ENCODE data around the gene UMPS.

UMPS gene

GRCh38 chr3:124773351-124774326, 43.4 kb downstream of the UMPS start:
- H2BK120ac ChIP-seq (ENCODE audit: low read depth, low read length) = peak overlapping the region; percentile 78
- H2BK15ac ChIP-seq (ENCODE audit: low read depth, poor library complexity, severe bottlenecking) = peak overlapping the region; percentile 94
- no peaks in the 10 kb centered on the region for H3K27me3 ChIP-seq (ENCODE audit: control insufficient read depth in 1 of 2, insufficient read depth in 1 of 2, low read length in 2 of 2)
- peaks cover 51% of the 10 kb centered on the region for H3K79me1 ChIP-seq (replicated peaks; ENCODE audit: low read length, poor library complexity, severe bottlenecking)
- WGBS = over 99% methylated on average over 16 of the region's 17 CpGs
- no peak overlapping the region for H3K23ac ChIP-seq (ENCODE audit: low read length in 2 of 2)
- peak overlapping the region; percentile 76 to 91 for H2BK12ac ChIP-seq (ENCODE audit: low read length in 2 of 2)
- no peaks in the 10 kb centered on the region for H3K9me3 ChIP-seq (ENCODE audit: control insufficient read depth, low read length)
- no peak for DNase-seq
- H3K27ac ChIP-seq (ENCODE audit: low read length, poor library complexity, severe bottlenecking) = peak overlapping the region; percentile 66
- peaks cover 51 to 73% of the 10 kb centered on the region in 2 experiments for H3K36me3 ChIP-seq (ENCODE audit: control insufficient read depth in 1 of 2, insufficient read depth in 2 of 2, low read depth in 1 of 2, low read length in 2 of 2)
- H3K4me2 ChIP-seq (ENCODE audit: low read length, poor library complexity, severe bottlenecking) = no peak overlapping the region
- peak overlapping the region in 1 of 2 experiments; percentile 61 for H3K14ac ChIP-seq (ENCODE audit: low read length in 2 of 2)
- H2AFZ ChIP-seq (ENCODE audit: low read depth, low read length) = no peak overlapping the region
- peak overlapping the region; percentile 77 for H4K91ac ChIP-seq (ENCODE audit: low read length)
- H3K4me1 ChIP-seq (ENCODE audit: control insufficient read depth, insufficient read depth, low read depth, low read length) = peaks cover 36% of the 10 kb centered on the region
- H3K9ac ChIP-seq (ENCODE audit: low read length) = peak overlapping the region; percentile 18
- H2BK5ac ChIP-seq (ENCODE audit: low read depth, low read length, poor library complexity, severe bottlenecking) = no peak overlapping the region
- H3K4me3 ChIP-seq (ENCODE audit: insufficient read depth in 1 of 2, low read depth in 1 of 2, low read length in 2 of 2) = no peak overlapping the region
- peak overlapping the region; percentile 92 to 94 for H3K18ac ChIP-seq (ENCODE audit: low read depth in 1 of 2, low read length in 2 of 2)
- H2AK5ac ChIP-seq (ENCODE audit: low read length, severe bottlenecking) = peak overlapping the region; percentile 100
- H3K4ac ChIP-seq (ENCODE audit: low read depth in 1 of 2, low read length in 2 of 2) = peak overlapping the region; percentile 55 to 87
- H4K8ac ChIP-seq (ENCODE audit: low read length) = peak overlapping the region; percentile 66

GRCh38 chr3:124774327-124774718, 44.1 kb downstream of the UMPS start:
- peak overlapping the region; percentile 13 to 94 for H3K18ac ChIP-seq (ENCODE audit: low read depth in 1 of 2, low read length in 2 of 2)
- H2BK5ac ChIP-seq (ENCODE audit: low read depth, low read length, poor library complexity, severe bottlenecking) = no peak overlapping the region
- H4K8ac ChIP-seq (ENCODE audit: low read length) = peak overlapping the region; percentile 78
- H2BK120ac ChIP-seq (ENCODE audit: low read depth, low read length) = peak overlapping the region; percentile 66
- DNase-seq = peak; percentile 53
- H2AK5ac ChIP-seq (ENCODE audit: low read length, severe bottlenecking) = no peak overlapping the region
- peak overlapping the region in 1 of 2 experiments; percentile 35 for H3K14ac ChIP-seq (ENCODE audit: low read length in 2 of 2)
- no peak overlapping the region for H3K4me3 ChIP-seq (ENCODE audit: insufficient read depth in 1 of 2, low read depth in 1 of 2, low read length in 2 of 2)
- H3K23ac ChIP-seq (ENCODE audit: low read length in 2 of 2) = no peak overlapping the region
- peaks cover 41% of the 10 kb centered on the region for H3K4me1 ChIP-seq (ENCODE audit: control insufficient read depth, insufficient read depth, low read depth, low read length)
- peak overlapping the region; percentile 85 to 89 for H2BK12ac ChIP-seq (ENCODE audit: low read length in 2 of 2)
- no peak overlapping the region for H4K91ac ChIP-seq (ENCODE audit: low read length)
- peak overlapping the region in 1 of 2 experiments; percentile 40 for H3K4ac ChIP-seq (ENCODE audit: low read depth in 1 of 2, low read length in 2 of 2)
- H3K79me1 ChIP-seq (replicated peaks; ENCODE audit: low read length, poor library complexity, severe bottlenecking) = peaks cover 52% of the 10 kb centered on the region
- no peak overlapping the region for H2AFZ ChIP-seq (ENCODE audit: low read depth, low read length)
- H3K9ac ChIP-seq (ENCODE audit: low read length) = peak overlapping the region; percentile 18
- H3K27ac ChIP-seq (ENCODE audit: low read length, poor library complexity, severe bottlenecking) = peak overlapping the region; percentile 87
- peak overlapping the region; percentile 94 for H2BK15ac ChIP-seq (ENCODE audit: low read depth, poor library complexity, severe bottlenecking)
- H3K27me3 ChIP-seq (ENCODE audit: control insufficient read depth in 1 of 2, insufficient read depth in 1 of 2, low read length in 2 of 2) = no peaks in the 10 kb centered on the region
- peaks cover 52 to 73% of the 10 kb centered on the region in 2 experiments for H3K36me3 ChIP-seq (ENCODE audit: control insufficient read depth in 1 of 2, insufficient read depth in 2 of 2, low read depth in 1 of 2, low read length in 2 of 2)
- H3K9me3 ChIP-seq (ENCODE audit: control insufficient read depth, low read length) = no peaks in the 10 kb centered on the region
- WGBS = 23% methylated on average over 6 of the region's 6 CpGs
- no peak overlapping the region for H3K4me2 ChIP-seq (ENCODE audit: low read length, poor library complexity, severe bottlenecking)

- no peak for DNase-seq
- Histone ChIP-seq H3K14ac (ENCODE audit: low read length in 2 of 2) (peak overlapping the region in 1 of 2 experiments; percentile 56), H4K91ac (ENCODE audit: low read length) (peak overlapping the region; percentile 65), H3K23ac (ENCODE audit: low read length in 2 of 2) (no peak overlapping the region), H2BK5ac (ENCODE audit: low read depth, low read length, poor library complexity, severe bottlenecking) (no peak overlapping the region), H2BK12ac (ENCODE audit: low read length in 2 of 2) (peak overlapping the region; percentile 85 to 89), H3K79me1 (replicated peaks; ENCODE audit: low read length, poor library complexity, severe bottlenecking) (peaks cover 48% of the 10 kb centered on the region), H3K18ac (ENCODE audit: low read depth in 1 of 2, low read length in 2 of 2) (peak overlapping the region; percentile 13 to 94), H3K4me2 (ENCODE audit: low read length, poor library complexity, severe bottlenecking) (no peak overlapping the region), H3K36me3 (ENCODE audit: control insufficient read depth in 1 of 2, insufficient read depth in 2 of 2, low read depth in 1 of 2, low read length in 2 of 2) (peaks cover 48 to 67% of the 10 kb centered on the region in 2 experiments), H2BK120ac (ENCODE audit: low read depth, low read length) (peak overlapping the region; percentile 66), H3K4me3 (ENCODE audit: insufficient read depth in 1 of 2, low read depth in 1 of 2, low read length in 2 of 2) (no peak overlapping the region), H3K4ac (ENCODE audit: low read depth in 1 of 2, low read length in 2 of 2) (peak overlapping the region; percentile 17 to 40), H2BK15ac (ENCODE audit: low read depth, poor library complexity, severe bottlenecking) (peak overlapping the region; percentile 75), H3K9ac (ENCODE audit: low read length) (peak overlapping the region; percentile 18), H2AFZ (ENCODE audit: low read depth, low read length) (no peak overlapping the region), H3K4me1 (ENCODE audit: control insufficient read depth, insufficient read depth, low read depth, low read length) (peaks cover 46% of the 10 kb centered on the region), H3K27ac (ENCODE audit: low read length, poor library complexity, severe bottlenecking) (peak overlapping the region; percentile 87), H3K27me3 (ENCODE audit: control insufficient read depth in 1 of 2, insufficient read depth in 1 of 2, low read length in 2 of 2) (no peaks in the 10 kb centered on the region), H3K9me3 (ENCODE audit: control insufficient read depth, low read length) (no peaks in the 10 kb centered on the region), H4K8ac (ENCODE audit: low read length) (peak overlapping the region; percentile 78), H2AK5ac (ENCODE audit: low read length, severe bottlenecking) (peak overlapping the region; percentile 86)
- 83% methylated on average over 7 of the region's 7 CpGs for WGBS
These were observed 44.7 kb downstream of the UMPS start for GRCh38 chr3:124774841-124775402.

- peak overlapping the region; percentile 55 for H2BK15ac ChIP-seq (ENCODE audit: low read depth, poor library complexity, severe bottlenecking)
- peaks cover 44% of the 10 kb centered on the region for H3K79me1 ChIP-seq (replicated peaks; ENCODE audit: low read length, poor library complexity, severe bottlenecking)
- H3K27me3 ChIP-seq (ENCODE audit: control insufficient read depth in 1 of 2, insufficient read depth in 1 of 2, low read length in 2 of 2) = no peaks in the 10 kb centered on the region
- H3K4me1 ChIP-seq (ENCODE audit: control insufficient read depth, insufficient read depth, low read depth, low read length) = peaks cover 49% of the 10 kb centered on the region
- no peak overlapping the region for H2AFZ ChIP-seq (ENCODE audit: low read depth, low read length)
- no peaks in the 10 kb centered on the region for H3K9me3 ChIP-seq (ENCODE audit: control insufficient read depth, low read length)
- H3K9ac ChIP-seq (ENCODE audit: low read length) = no peak overlapping the region
- H2AK5ac ChIP-seq (ENCODE audit: low read length, severe bottlenecking) = peak overlapping the region; percentile 83
- H3K4ac ChIP-seq (ENCODE audit: low read depth in 1 of 2, low read length in 2 of 2) = peak overlapping the region; percentile 9 to 24
- peak overlapping the region in 1 of 2 experiments; percentile 34 for H3K23ac ChIP-seq (ENCODE audit: low read length in 2 of 2)
- WGBS = 92% methylated on average over 9 of the region's 9 CpGs
- H2BK12ac ChIP-seq (ENCODE audit: low read length in 2 of 2) = peak overlapping the region; percentile 61 to 70
- H4K91ac ChIP-seq (ENCODE audit: low read length) = peak overlapping the region; percentile 73
- H3K36me3 ChIP-seq (ENCODE audit: control insufficient read depth in 1 of 2, insufficient read depth in 2 of 2, low read depth in 1 of 2, low read length in 2 of 2) = peaks cover 45 to 61% of the 10 kb centered on the region in 2 experiments
- H2BK5ac ChIP-seq (ENCODE audit: low read depth, low read length, poor library complexity, severe bottlenecking) = no peak overlapping the region
- peak overlapping the region in 1 of 2 experiments; percentile 53 for H3K14ac ChIP-seq (ENCODE audit: low read length in 2 of 2)
- no peak for DNase-seq
- H3K4me3 ChIP-seq (ENCODE audit: insufficient read depth in 1 of 2, low read depth in 1 of 2, low read length in 2 of 2) = no peak overlapping the region
- H3K18ac ChIP-seq (ENCODE audit: low read depth in 1 of 2, low read length in 2 of 2) = peak overlapping the region; percentile 25 to 63
- peak overlapping the region; percentile 10 for H4K8ac ChIP-seq (ENCODE audit: low read length)
- H3K27ac ChIP-seq (ENCODE audit: low read length, poor library complexity, severe bottlenecking) = no peak overlapping the region
- peak overlapping the region; percentile 19 for H2BK120ac ChIP-seq (ENCODE audit: low read depth, low read length)
- no peak overlapping the region for H3K4me2 ChIP-seq (ENCODE audit: low read length, poor library complexity, severe bottlenecking)
These were observed 45.6 kb downstream of the UMPS start for GRCh38 chr3:124775877-124776276.
